GM19397 (cell line): ENCODE data around the gene GRAMD4.

Experiments
- ATAC-seq: cut with Tn5 transposase; IDR thresholded peaks from one replicate; pipeline ENCODE4 v1.9.1; 2021; ENCODE audit warnings: mild to moderate bottlenecking, moderate library complexity; ENCODE audit not compliant: unreplicated experiment

Gene GRAMD4

GRCh38 chr22:46666577-46667244 lies 46.5 kb downstream of the GRAMD4 start:
- ATAC-seq = no peak

- no peak for ATAC-seq
These were observed 47.0 kb downstream of the GRAMD4 start for GRCh38 chr22:46667245-46667623.

GRCh38 chr22:46668116-46668515 lies 47.9 kb downstream of the GRAMD4 start:
- ATAC-seq = no peak

DNA sequence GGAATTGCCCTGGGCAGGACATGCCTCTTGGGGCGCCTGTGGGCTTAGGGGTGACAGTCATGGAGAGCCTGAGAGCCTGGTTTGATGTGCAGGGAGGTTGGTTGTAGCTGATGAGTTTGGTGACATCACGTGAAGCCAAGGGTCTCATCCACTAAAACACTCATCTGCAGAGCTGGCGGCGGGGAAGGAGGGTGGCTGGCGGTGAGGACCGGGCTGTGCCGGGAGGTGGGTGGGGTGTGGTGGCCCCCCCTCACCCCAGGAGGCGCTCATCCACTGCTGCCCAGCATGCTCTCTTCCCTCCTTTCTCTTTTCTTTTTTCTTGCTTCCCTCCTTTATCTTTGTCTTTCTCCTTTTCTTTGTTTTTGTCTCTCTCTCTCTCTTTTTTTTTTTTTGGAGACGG lies 49.0 kb downstream of the GRAMD4 start:
- ATAC-seq = no peak

- no peak for ATAC-seq
These were observed 51.7 kb downstream of the GRAMD4 start for GRCh38 chr22:46671824-46672432.

GRCh38 chr22:46672731-46673130 lies 52.5 kb downstream of the GRAMD4 start:
- ATAC-seq = no peak

DNA sequence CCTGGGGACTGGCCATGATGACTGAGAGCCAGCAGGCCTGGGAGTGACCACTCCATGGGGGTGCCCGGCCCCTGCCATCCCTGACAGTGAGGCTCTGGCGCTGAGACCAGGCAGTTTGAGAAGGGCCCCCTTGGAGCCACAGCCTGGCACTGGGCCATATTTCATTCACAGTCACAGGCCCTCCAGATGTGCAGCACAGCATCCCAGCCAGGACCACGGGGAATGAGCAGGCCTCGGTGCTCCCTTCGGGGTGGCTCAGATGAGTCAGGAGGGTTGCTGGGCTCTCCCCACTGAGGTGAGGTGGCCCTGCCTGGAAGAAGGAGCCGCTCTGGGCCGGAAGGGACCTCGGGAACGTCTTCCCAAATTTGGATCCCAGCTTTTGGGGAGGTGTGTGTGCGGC lies 53.0 kb downstream of the GRAMD4 start:
- ATAC-seq = no peak

GRCh38 chr22:46673662-46674236 lies 53.6 kb downstream of the GRAMD4 start:
- no peak for ATAC-seq

- no peak for ATAC-seq
These were observed 54.2 kb downstream of the GRAMD4 start for GRCh38 chr22:46674367-46674781.

DNA sequence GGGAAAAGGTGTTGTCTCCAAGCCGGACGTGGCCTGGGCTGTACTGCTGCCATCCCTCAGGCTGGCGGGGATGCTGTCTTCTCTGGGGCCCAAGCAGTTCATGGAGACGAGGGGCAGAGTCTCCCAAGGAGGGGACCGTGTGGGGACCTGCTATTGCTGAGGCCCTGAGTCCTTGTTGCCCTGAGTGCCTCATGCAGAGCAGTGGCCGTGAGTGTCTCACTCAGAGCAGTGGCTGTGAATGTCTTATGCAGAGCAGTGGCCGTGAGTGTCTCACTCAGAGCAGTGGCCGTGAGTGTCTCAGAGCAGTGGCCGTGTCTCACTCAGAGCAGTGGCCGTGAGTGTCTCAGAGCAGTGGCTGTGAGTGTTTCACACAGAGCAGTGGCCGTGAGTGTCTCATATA lies 54.7 kb downstream of the GRAMD4 start:
- no peak for ATAC-seq

DNA sequence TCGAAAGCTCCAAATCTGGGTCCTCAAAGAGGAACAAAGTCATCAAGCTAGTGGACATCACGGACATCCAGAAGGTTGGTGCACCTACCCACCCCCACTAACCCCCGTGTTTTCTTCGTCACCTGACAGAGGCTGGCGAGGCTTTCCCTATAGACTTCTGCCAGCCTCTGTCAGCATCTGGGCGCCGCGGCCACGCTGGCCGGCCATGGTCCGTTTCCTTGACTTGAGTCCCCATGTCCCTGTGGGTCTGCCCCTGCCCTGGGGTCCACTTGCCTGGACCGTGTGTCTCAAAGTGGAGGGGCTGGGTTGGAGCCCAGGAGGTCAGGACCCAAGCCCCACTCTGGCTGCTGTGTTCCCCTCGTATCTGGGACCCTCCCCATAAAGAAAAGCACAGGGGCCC lies 55.3 kb downstream of the GRAMD4 start:
- no peak for ATAC-seq

- no peak for ATAC-seq
These were observed 55.8 kb downstream of the GRAMD4 start for GRCh38 chr22:46675938-46676337.

DNA sequence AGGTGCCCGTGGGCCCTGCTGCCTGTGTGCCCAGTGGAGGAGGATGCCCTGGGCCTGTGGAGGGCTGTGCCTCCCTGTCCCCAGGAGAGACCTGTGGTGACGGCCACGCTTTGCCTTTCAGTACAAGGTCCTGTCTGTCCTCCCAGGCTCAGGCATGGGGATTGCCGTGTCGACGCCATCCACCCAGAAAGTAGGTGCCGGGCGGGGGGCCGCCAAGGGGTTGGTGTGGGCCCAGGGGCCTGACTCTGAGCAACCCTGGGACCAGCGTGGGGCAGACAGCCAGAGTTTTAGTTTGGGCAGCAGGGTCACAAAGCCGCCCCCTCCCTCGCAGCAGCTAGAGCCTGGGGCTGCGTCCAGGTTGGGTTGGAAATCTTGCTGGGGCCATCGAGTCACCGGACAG lies 56.3 kb downstream of the GRAMD4 start:
- ATAC-seq = no peak

DNA sequence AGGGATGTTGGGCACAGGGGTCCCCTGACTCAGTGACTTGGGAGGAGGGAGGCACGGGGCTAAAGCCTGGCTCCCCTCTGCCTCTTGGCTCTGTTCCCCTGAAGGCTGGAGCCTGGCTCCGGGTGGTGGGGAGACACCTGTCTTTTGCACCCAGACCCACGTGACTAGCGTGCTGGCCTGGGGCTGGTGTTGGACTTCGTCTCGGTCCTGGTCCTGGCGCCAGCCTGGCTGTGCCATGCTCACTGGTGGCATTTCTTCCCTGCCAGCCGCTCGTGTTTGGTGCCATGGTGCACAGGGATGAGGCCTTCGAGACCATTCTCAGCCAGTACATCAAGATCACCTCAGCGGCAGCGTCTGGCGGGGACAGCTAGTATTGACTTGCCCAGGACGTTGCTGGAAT lies 56.7 kb downstream of the GRAMD4 start:
- ATAC-seq = no peak

- no peak for ATAC-seq
These were observed 57.3 kb downstream of the GRAMD4 start for GRCh38 chr22:46677323-46678002.

GRCh38 chr22:46678003-46678657 lies 57.9 kb downstream of the GRAMD4 start:
- ATAC-seq = no peak

DNA sequence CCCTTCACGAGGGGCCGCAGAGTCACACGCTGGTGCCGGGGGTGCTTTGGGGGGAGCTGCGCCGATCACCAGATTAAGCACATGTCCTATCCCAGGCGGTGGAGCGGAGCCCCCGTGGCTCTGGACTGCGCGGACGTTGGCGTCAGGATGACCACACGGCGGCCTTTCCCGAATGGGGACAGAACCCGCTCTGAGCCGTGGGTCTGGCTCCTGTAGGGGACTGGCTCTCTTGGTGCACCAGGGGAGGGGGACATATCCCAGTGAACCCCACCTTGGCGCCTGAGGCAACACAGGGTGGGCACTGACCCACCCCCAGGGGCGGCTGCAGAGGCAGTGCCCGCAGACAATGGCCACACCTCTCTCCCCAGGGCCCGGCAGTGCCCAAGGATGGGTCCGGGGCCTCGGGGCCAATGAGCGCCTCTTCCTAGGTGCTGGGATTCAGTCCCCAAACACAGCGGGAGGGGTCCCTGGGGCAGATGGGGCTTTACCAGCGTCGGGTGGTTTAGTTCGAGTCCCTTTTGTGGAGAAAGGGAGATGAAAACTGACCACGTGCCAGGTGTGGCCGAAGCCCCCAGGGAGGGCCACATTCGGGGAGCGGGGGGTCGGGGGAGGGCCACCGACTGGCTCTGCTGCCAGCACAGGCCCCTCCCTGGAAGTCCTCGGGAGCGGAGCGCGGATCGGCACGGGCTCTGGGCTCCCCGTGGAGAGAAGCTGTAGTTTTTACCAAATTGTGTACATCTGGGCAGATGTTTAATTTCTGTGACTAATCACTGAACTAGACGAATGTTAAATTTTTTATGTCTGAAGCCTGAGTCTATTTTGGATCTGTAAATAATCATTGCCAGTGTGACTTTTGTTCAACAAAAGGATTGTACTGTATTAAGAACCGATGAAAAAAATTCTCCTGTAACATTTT lies 58.9 kb downstream of the GRAMD4 start:
- no peak for ATAC-seq

GRCh38 chr22:46679706-46680269 lies 59.6 kb downstream of the GRAMD4 start:
- no peak for ATAC-seq

- no peak for ATAC-seq
These were observed 60.8 kb downstream of the GRAMD4 start for GRCh38 chr22:46681010-46681409.
